ENCODE data around the gene MEDAG. TPM values are rescaled to one million over a fixed set of nuclear protein-coding genes. Genes with fewer than 3 reads are reported as not detected.

MEDAG gene
- total RNA-seq, 1 donor from 2014 or later: not detected

DNA sequence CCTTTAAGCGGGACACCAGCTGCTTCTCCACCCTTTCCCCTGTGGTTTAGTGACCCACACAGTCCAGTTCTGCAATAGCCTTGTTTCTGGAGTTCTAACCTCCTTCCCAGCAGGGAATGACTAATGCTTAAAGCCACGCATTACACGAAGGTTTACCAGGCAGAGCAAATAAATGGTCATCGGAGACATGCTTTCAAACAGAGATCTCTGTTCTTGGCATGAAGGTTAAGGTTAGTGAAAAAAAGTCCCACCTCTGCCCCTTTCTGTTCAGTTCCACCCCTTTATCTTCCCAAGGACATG is 25.3 kb upstream of the MEDAG start:
- TF ChIP-seq, protein P1, sequence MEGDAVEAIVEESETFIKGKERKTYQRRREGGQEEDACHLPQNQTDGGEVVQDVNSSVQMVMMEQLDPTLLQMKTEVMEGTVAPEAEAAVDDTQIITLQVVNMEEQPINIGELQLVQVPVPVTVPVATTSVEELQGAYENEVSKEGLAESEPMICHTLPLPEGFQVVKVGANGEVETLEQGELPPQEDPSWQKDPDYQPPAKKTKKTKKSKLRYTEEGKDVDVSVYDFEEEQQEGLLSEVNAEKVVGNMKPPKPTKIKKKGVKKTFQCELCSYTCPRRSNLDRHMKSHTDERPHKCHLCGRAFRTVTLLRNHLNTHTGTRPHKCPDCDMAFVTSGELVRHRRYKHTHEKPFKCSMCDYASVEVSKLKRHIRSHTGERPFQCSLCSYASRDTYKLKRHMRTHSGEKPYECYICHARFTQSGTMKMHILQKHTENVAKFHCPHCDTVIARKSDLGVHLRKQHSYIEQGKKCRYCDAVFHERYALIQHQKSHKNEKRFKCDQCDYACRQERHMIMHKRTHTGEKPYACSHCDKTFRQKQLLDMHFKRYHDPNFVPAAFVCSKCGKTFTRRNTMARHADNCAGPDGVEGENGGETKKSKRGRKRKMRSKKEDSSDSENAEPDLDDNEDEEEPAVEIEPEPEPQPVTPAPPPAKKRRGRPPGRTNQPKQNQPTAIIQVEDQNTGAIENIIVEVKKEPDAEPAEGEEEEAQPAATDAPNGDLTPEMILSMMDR (conservative IDR thresholded peaks at IDR 0.05): no peak
- peaks cover 5% of the 10 kb centered on the region for H3K9me3 Mint-ChIP-seq
- no peak for DNase-seq (ENCODE audit: low read depth, low spot score)
- no peaks in the 10 kb centered on the region for H3K36me3 Mint-ChIP-seq (ENCODE audit: low read depth)
- no peak overlapping the region for H3K27ac Mint-ChIP-seq (ENCODE audit: unreplicated experiment)
- H3K27me3 Mint-ChIP-seq (ENCODE audit: low read depth): no peaks in the 10 kb centered on the region
- H3K4me1 Mint-ChIP-seq: peaks cover 25% of the 10 kb centered on the region
- no peak overlapping the region for H3K4me3 Mint-ChIP-seq

DNA sequence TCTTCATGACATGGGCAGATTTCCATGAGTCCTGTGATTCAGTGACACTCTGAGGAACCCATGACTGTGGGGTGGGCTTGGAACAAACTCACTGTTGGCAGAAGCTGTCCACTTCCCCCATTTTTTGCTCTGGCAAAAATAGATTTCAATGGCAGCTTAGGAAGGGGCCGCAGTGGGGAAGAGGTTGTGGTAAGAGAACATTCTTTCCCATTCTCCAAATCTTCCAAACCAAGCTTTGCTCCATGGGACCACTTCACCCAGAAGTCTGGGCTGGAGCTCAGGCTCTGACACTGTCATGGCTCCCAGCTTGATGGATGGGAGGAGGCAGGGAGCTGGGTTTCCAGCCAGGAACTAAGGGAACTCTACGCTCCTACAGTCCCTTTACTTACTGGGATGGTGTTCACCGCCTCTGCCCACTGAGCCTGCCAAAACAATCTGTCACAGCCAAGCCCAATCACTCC is 24.9 kb upstream of the MEDAG start:
- no peak overlapping the region for H3K4me3 Mint-ChIP-seq
- TF ChIP-seq, protein P1 (conservative IDR thresholded peaks at IDR 0.05): no peak
- H3K27me3 Mint-ChIP-seq (ENCODE audit: low read depth): no peaks in the 10 kb centered on the region
- DNase-seq (ENCODE audit: low read depth, low spot score): no peak
- peaks cover 5% of the 10 kb centered on the region for H3K9me3 Mint-ChIP-seq
- H3K27ac Mint-ChIP-seq (ENCODE audit: unreplicated experiment): no peak overlapping the region
- H3K4me1 Mint-ChIP-seq: peaks cover 25% of the 10 kb centered on the region
- no peaks in the 10 kb centered on the region for H3K36me3 Mint-ChIP-seq (ENCODE audit: low read depth)

DNA sequence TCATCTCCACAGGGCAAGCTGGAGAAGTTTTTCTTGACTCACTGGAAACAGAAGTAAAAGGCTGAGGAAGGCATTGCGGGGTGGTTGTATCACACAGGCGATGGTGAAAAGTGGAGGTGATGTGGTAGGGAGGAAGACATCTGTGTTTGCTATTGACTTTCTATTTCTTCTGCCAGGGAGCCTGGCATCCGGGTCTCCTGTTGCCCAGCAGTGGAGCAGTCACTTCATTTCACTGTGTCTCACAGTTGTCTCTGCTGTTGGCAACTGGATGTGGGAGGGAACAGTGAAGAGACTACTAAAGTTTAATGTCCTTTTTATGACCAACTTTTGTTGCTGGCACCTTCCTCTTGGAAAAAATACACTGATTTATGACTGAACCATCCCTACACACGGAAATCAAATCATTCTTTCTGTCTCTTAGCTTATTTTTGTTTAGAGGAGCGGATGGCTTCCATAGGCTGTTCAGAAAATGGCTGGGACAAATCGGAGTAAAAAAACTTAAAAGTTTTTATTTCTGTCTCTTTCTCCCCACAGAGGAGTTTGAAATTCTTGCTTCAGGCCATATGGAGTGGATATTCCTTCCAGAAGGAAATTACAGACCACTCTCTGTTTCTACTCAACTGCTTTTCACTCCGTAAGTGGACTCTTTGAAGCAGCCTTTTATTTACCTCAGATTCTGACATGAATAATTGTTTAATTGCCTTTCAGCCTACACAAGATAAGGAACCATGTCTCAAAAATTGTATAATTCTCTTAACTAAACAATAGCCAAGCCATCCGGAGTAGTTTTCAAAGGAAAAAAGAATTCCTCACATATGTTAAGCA is 23.8 kb upstream of the MEDAG start:
- DNase-seq (ENCODE audit: low read depth, low spot score): no peak
- no peaks in the 10 kb centered on the region for H3K27me3 Mint-ChIP-seq (ENCODE audit: low read depth)
- no peak overlapping the region for H3K4me3 Mint-ChIP-seq
- peaks cover 5% of the 10 kb centered on the region for H3K9me3 Mint-ChIP-seq
- TF ChIP-seq, protein P1 (conservative IDR thresholded peaks at IDR 0.05): no peak
- peak overlapping the region; percentile 60 for H3K27ac Mint-ChIP-seq (ENCODE audit: unreplicated experiment)
- no peaks in the 10 kb centered on the region for H3K36me3 Mint-ChIP-seq (ENCODE audit: low read depth)
- H3K4me1 Mint-ChIP-seq: peaks cover 23% of the 10 kb centered on the region

DNA sequence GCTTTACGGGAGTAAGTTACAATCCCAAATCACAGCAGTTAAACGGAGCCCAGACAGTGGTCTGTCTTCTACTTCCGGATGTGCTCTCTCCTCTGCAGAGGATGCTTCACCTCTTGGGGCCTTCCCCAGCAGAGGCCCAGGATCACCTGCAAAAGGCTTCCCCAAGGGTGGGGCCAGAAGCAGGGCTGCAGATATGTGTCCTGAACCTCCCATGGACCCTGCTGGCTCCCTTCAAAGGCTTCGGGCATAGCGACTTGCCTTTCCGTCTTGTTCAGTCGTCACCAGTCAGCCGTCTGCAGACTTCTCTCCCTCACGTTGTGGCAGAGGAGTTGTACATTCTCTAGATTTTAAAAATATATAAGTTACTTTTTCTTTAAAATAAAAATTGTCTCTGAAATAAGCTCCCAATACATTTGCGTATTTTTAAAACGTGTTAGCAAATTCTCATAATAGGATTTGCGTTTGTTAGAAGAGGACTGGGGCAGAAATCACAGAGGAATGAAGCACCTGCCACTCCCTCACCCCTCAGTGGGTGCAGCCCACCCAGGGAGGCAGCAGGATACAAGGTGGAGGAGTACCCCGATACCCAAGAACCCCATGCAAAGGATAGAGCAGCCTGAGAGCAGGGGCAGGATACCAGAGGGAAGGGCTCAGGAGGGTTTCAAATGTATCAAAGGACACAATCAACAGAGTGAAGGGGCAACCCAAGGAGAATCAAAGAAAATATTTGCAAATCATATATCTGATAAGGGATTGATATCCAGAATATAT is 22.9 kb upstream of the MEDAG start:
- DNase-seq (ENCODE audit: low read depth, low spot score): no peak
- TF ChIP-seq, protein P1 (conservative IDR thresholded peaks at IDR 0.05): no peak
- no peak overlapping the region for H3K27ac Mint-ChIP-seq (ENCODE audit: unreplicated experiment)
- no peaks in the 10 kb centered on the region for H3K36me3 Mint-ChIP-seq (ENCODE audit: low read depth)
- H3K9me3 Mint-ChIP-seq: peaks cover 5% of the 10 kb centered on the region
- H3K27me3 Mint-ChIP-seq (ENCODE audit: low read depth): no peaks in the 10 kb centered on the region
- peaks cover 15% of the 10 kb centered on the region for H3K4me1 Mint-ChIP-seq
- H3K4me3 Mint-ChIP-seq: no peak overlapping the region

DNA sequence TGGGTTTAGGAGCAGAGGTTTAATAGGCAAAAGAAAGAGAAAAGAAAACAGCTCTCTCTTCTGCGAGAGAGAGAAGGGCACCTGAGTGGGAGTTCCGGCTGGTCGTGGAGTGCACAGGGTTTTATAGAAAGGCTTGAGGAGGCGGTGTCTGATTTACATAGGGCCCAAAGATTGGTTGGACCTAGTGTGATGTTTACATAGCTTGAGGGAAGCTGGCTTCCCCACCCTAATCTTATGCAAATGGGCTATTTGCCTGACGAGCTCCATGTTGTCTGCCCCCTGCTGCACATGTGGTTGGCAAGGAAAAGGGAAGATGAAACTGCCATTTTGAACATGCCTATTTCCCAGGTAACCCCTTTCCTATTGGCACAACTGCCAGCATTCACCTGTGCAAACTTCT is 21.5 kb upstream of the MEDAG start:
- TF ChIP-seq, protein P1 (conservative IDR thresholded peaks at IDR 0.05): no peak
- DNase-seq (ENCODE audit: low read depth, low spot score): no peak
- no peak overlapping the region for H3K4me3 Mint-ChIP-seq
- H3K27ac Mint-ChIP-seq (ENCODE audit: unreplicated experiment): no peak overlapping the region
- H3K9me3 Mint-ChIP-seq: peaks cover 5% of the 10 kb centered on the region
- H3K27me3 Mint-ChIP-seq (ENCODE audit: low read depth): no peaks in the 10 kb centered on the region
- H3K4me1 Mint-ChIP-seq: peaks cover 15% of the 10 kb centered on the region
- no peaks in the 10 kb centered on the region for H3K36me3 Mint-ChIP-seq (ENCODE audit: low read depth)
